HEK293T (cell line): Measurements from ENCODE around the gene PITPNB.

Source experiments
- ARNT ChIP-seq: fragments of 450-650 bp; IDR thresholded peaks from 2 replicates; pipeline ENCODE4 v1.6.1; 2017; ENCODE audit warnings: mild to moderate bottlenecking
- BHLHE40 ChIP-seq: fragments of 450-650 bp; IDR thresholded peaks from 2 replicates; pipeline ENCODE4 v1.6.1; 2016; ENCODE audit warnings: mild to moderate bottlenecking, moderate library complexity, borderline replicate concordance
- CTBP1 ChIP-seq: fragments of 450-650 bp; IDR thresholded peaks from 2 replicates; pipeline ENCODE4 v1.6.1; 2016; ENCODE audit warnings: borderline replicate concordance
- ELF4 ChIP-seq: fragments of 450-650 bp; IDR thresholded peaks from 2 replicates; pipeline ENCODE4 v1.6.1; 2017; ENCODE audit warnings: antibody characterized with exemption
- FOXK2 ChIP-seq: fragments of 450-650 bp; IDR thresholded peaks from 2 replicates; pipeline ENCODE4 v1.6.1; 2016; ENCODE audit warnings: mild to moderate bottlenecking
- FOXM1 ChIP-seq: fragments of 450-650 bp; IDR thresholded peaks from 2 replicates; pipeline ENCODE4 v1.6.1; 2017; ENCODE audit warnings: mild to moderate bottlenecking, borderline replicate concordance
- HDGF ChIP-seq: fragments of 450-650 bp; IDR thresholded peaks from 2 replicates; pipeline ENCODE4 v1.6.1; 2017; ENCODE audit warnings: antibody characterized with exemption, borderline replicate concordance
- L3MBTL2 ChIP-seq: fragments of 450-650 bp; conservative IDR thresholded peaks from 2 replicates; pipeline ENCODE4 v1.6.1; 2016; ENCODE audit warnings: mild to moderate bottlenecking
- LEF1 ChIP-seq: fragments of 450-650 bp; IDR thresholded peaks from 2 replicates; pipeline ENCODE4 v1.6.1; 2017; ENCODE audit warnings: mild to moderate bottlenecking, borderline replicate concordance
- PKNOX1 ChIP-seq: fragments of 450-650 bp; IDR thresholded peaks from 2 replicates; pipeline ENCODE4 v1.6.1; 2016
- SP1 ChIP-seq: fragments of 450-650 bp; IDR thresholded peaks from 2 replicates; pipeline ENCODE4 v1.6.1; 2017
- ZNF384 ChIP-seq: fragments of 450-650 bp; IDR thresholded peaks from 2 replicates; pipeline ENCODE4 v1.6.1; 2016

- TF ChIP-seq HDGF (no peak), SP1 (no peak), FOXM1 (no peak), ZNF384 (no peak), CTBP1 (no peak), ELF4 (no peak), BHLHE40 (no peak), L3MBTL2 (no peak), LEF1 (no peak), ARNT (no peak), FOXK2 (no peak), PKNOX1 (no peak)
Observed at GRCh38 chr22:27912101-27912500, 7.0 kb downstream of the PITPNB start.
